HCT116 (cell line): ENCODE data around the gene FAM210B. TPM values are rescaled to one million over a fixed set of nuclear protein-coding genes. Genes with fewer than 3 reads are reported as not detected.
"Not testable (repeated sequence)": the region's sequence is repeated elsewhere in the genome, so short reads cannot be mapped to it uniquely, and the experiment has no call there.

Experiments
- ATAC-seq: fragments of 200-7000 bp; cut with Tn5 transposase; 2 replicates; pipeline ENCODE4 v1.9.1; 2020; ENCODE audit warnings: mild to moderate bottlenecking, moderate library complexity
- BruUV-seq: library from RNA; stranded (reverse); fragments of 400-500 nt; replicated peaks from 2 replicates; lab custom pipeline; 2021; lab: Mats Ljungman, UMichigan
- CTCF ChIA-PET: fragments of 300-600 bp; sonication (Branson Sonifier 250); formaldehyde crosslinking; loops from one replicate; lab custom pipeline; 2021; ENCODE audit warnings: antibody characterized with exemption; lab: Charles Lee
- POLR2A ChIA-PET: fragments of 300-600, 350-600 bp; sonication (Branson Sonifier 250); formaldehyde crosslinking; loops from one replicate; lab custom pipeline; 2021; ENCODE audit warnings: antibody characterized with exemption; lab: Charles Lee
- RAD21 ChIA-PET, 2 experiments: fragments of 300-600 bp; sonication (Branson Sonifier 250); formaldehyde crosslinking; loops; one replicate each; lab custom pipeline; 2023; ENCODE audit warnings: low total read pairs in 2 of 2; ENCODE audit not compliant: uncharacterized antibody in 2 of 2, unreplicated experiment in 2 of 2, low non-redundant PET in 1 of 2; lab: Charles Lee
- DNase-seq: peaks from one replicate; pipeline ENCODE4 v3.0.0-alpha.2; 2010; ENCODE audit warnings: low read depth, low spot score
- H2AFZ ChIP-seq: fragments of 200-600 bp; shearing (Covaris generic), sonication (generic); 2 replicates; pipeline ENCODE4 v1.6.1; 2017; ENCODE audit warnings: low read depth, mixed run types, mixed read lengths, antibody characterized with exemption, low read length; ENCODE audit not compliant: poor library complexity, severe bottlenecking
- H3K27ac ChIP-seq: 2 replicates; pipeline ENCODE4 v1.5.1; 2012; ENCODE audit warnings: low read depth, low read length
- H3K27me3 ChIP-seq: fragments of 200-600 bp; sonication (generic); 2 replicates; pipeline ENCODE4 v1.6.1; 2016; ENCODE audit warnings: mixed run types, low read length, mixed read lengths; ENCODE audit not compliant: insufficient read depth
- H3K36me3 ChIP-seq, 2 experiments: fragments of 200-500 bp in 1 of 2; fragments of 200-600 bp in 1 of 2; sonication (Bioruptor generic) in 1 of 2; sonication (generic) in 1 of 2; 2 replicates each; pipeline versions ENCODE4 v1.5.1 to v1.6.1; 2014 to 2016; ENCODE audit warnings: low read length in 2 of 2, inconsistent platforms in 1 of 2, mixed read lengths in 1 of 2, mixed run types in 1 of 2; ENCODE audit not compliant: insufficient read depth in 2 of 2, control insufficient read depth in 1 of 2
- H3K4me1 ChIP-seq, 2 experiments: fragments of 200-600 bp in 1 of 2; sonication (generic) in 1 of 2; 2 replicates each; pipeline versions ENCODE4 v1.5.1 to v1.6.1; 2012 to 2017; ENCODE audit warnings: low read length in 2 of 2, inconsistent platforms in 1 of 2, mild to moderate bottlenecking in 1 of 2, mixed read lengths in 1 of 2, mixed run types in 1 of 2, moderate library complexity in 1 of 2; ENCODE audit not compliant: insufficient read depth in 2 of 2, control insufficient read depth in 1 of 2
- H3K4me2 ChIP-seq: fragments of 200-600 bp; sonication (generic); 2 replicates; pipeline ENCODE4 v1.6.1; 2017; ENCODE audit warnings: mixed run types, low read length, mixed read lengths
- H3K4me3 ChIP-seq, 2 experiments: fragments of 200-600 bp in 1 of 2; sonication (generic) in 1 of 2; replicated peaks in 1 of 2; 2 replicates each; pipeline ENCODE4 v1.5.1; 2011 to 2016; ENCODE audit warnings: low read length in 2 of 2, control low read depth in 1 of 2, low read depth in 1 of 2, mild to moderate bottlenecking in 1 of 2, mixed read lengths in 1 of 2, mixed run types in 1 of 2
- H3K79me2 ChIP-seq: fragments of 200-600 bp; sonication (generic); 2 replicates; pipeline ENCODE4 v1.6.1; 2017; ENCODE audit warnings: mild to moderate bottlenecking, mixed run types, low read length, moderate library complexity, mixed read lengths; ENCODE audit not compliant: insufficient read depth
- H3K9ac ChIP-seq: fragments of 200-600 bp; sonication (generic); 2 replicates; pipeline ENCODE4 v1.6.1; 2016; ENCODE audit warnings: low read length, mixed read lengths
- H3K9me2 ChIP-seq: fragments of 200-600 bp; sonication (generic), shearing (Covaris generic); 2 replicates; pipeline ENCODE4 v1.6.1; 2017; ENCODE audit warnings: mixed run types, mild to moderate bottlenecking, moderate library complexity; ENCODE audit not compliant: insufficient read depth
- H3K9me3 ChIP-seq, 2 experiments: fragments of 200-500 bp in 1 of 2; fragments of 200-600 bp in 1 of 2; sonication (Bioruptor generic) in 1 of 2; sonication (generic) in 1 of 2; 2 replicates each; pipeline ENCODE4 v1.6.1; 2014 to 2017; ENCODE audit warnings: low read length in 2 of 2, mixed read lengths in 2 of 2, inconsistent platforms in 1 of 2, low read depth in 1 of 2, mild to moderate bottlenecking in 1 of 2, mixed run types in 1 of 2, moderate library complexity in 1 of 2; ENCODE audit not compliant: control insufficient read depth in 1 of 2, insufficient read depth in 1 of 2
- H4K20me1 ChIP-seq: fragments of 200-600 bp; sonication (generic), shearing (Covaris generic); 2 replicates; pipeline ENCODE4 v1.6.1; 2017; ENCODE audit warnings: mixed run types, mild to moderate bottlenecking, moderate library complexity; ENCODE audit not compliant: insufficient read depth
- EZH2phosphoT487 ChIP-seq: fragments of 200-600 bp; IDR thresholded peaks from 2 replicates; pipeline ENCODE4 v1.6.1; 2018; ENCODE audit warnings: antibody characterized with exemption, borderline replicate concordance
- intact Hi-C: fragments of 100-400 bp; cut with micrococcal nuclease; formaldehyde crosslinking; loops from 2 replicates; pipeline ENCODE4 v1.10.0; 2022
- total RNA-seq: library from RNA; stranded (reverse); gene quantifications from one replicate; pipeline ENCODE4 v1.2.1, GENCODE V29; 2021; ENCODE audit not compliant: unreplicated experiment

FAM210B gene
- total RNA-seq, 1 experiment from 2014 or later, result 12.0 TPM

DNA sequence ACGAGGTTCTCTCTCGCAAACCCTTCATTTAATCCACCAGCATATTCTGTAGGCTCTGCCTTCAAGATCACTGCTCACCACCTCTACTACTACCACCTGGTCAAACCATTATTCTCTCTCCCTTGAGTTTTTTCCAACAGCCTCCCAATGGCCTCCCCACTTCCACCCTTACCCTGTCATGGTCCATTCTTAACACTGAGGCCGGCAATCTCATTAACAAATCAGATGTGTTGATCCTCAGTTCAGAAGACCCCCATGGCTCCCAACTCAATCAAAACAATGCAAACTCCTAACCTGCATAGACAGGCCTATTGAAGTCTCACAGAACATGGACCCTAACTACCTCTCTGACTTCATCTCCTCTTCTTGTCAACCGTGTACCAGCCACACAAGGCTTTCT is 31.0 kb downstream of the FAM210B start:
- CTCF ChIA-PET, result no interaction called here

GRCh38 chr20:56390396-56390795 is 31.6 kb downstream of the FAM210B start:
- H3K79me2 ChIP-seq, result peaks cover 95% of the 10 kb centered on the region
- intact Hi-C loops, result loop anchor here (5.0 kb wide), 2 partner anchors 77 to 962 kb away; partner anchors contain the start of genes RAE1 and RTF2
- POLR2A ChIA-PET, result not testable (repeated sequence)

More for the DNA sequence above, 31.0 kb downstream of the FAM210B start:
- no peak for ATAC-seq
- H3K4me1 ChIP-seq, result peaks cover 11 to 16% of the 10 kb centered on the region in 2 experiments; a peak in 3 of 4 replicates
- no TSS peak for BruUV-seq
- H3K9me3 ChIP-seq, result no peaks in the 10 kb centered on the region
- POLR2A ChIA-PET, result no interaction called here
- H4K20me1 ChIP-seq, result no peaks in the 10 kb centered on the region
- H3K9me2 ChIP-seq, result no peaks in the 10 kb centered on the region
- no peak overlapping the region for H2AFZ ChIP-seq
- no peaks in the 10 kb centered on the region for H3K27me3 ChIP-seq
- no peak overlapping the region for H3K4me2 ChIP-seq
- no peak for DNase-seq
- peaks cover 95% of the 10 kb centered on the region for H3K79me2 ChIP-seq
- H3K27ac ChIP-seq, result no peak overlapping the region
- TF ChIP-seq EZH2phosphoT487, result no peak
- TF ChIP-seq, all 23 proteins: peak for 0
- RAD21 ChIA-PET, result no interaction called here
- Histone ChIP-seq H3K9ac (no peak overlapping the region), H3K4me3 (no peak overlapping the region), H3K36me3 (peaks cover 23 to 31% of the 10 kb centered on the region in 2 experiments)
- intact Hi-C loops, result loop anchor here (5.0 kb wide), 2 partner anchors 77 to 962 kb away; partner anchors contain the start of genes RAE1 and RTF2

More at GRCh38 chr20:56390396-56390795, 31.6 kb downstream of the FAM210B start:
- Histone ChIP-seq H3K4me2 (peak overlapping the region; percentile 89), H3K9ac (peak overlapping the region; percentile 100), H3K4me3 (peak overlapping the region; percentile 87 to 98), H3K4me1 (peaks cover 11 to 16% of the 10 kb centered on the region in 2 experiments; a peak in 3 of 4 replicates), H3K36me3 (peaks cover 23 to 29% of the 10 kb centered on the region in 2 experiments)
- BruUV-seq, H2AFZ ChIP-seq, DNase-seq, ATAC-seq, H3K27me3 ChIP-seq, H4K20me1 ChIP-seq, H3K9me2 ChIP-seq, CTCF ChIA-PET, H3K27ac ChIP-seq, RAD21 ChIA-PET, H3K9me3 ChIP-seq: not testable (repeated sequence)
